H1 (cell line): ENCODE measurements around the gene NEDD4L. TPM values are rescaled to one million over a fixed set of nuclear protein-coding genes. Genes with fewer than 3 reads are reported as not detected.

Experiments
- CTCF ChIA-PET: fragments of 300-600 bp; sonication (Branson Sonifier 250); formaldehyde crosslinking; loops from one replicate; lab custom pipeline; 2021; ENCODE audit not compliant: partially characterized antibody; lab: Charles Lee
- POLR2A ChIA-PET: fragments of 300-600 bp; sonication (Branson Sonifier 250); formaldehyde crosslinking; loops from one replicate; lab custom pipeline; 2021; ENCODE audit warnings: inconsistent platforms; ENCODE audit not compliant: partially characterized antibody; lab: Charles Lee
- DNase-seq, 2 experiments: peaks; one replicate each; pipeline versions ENCODE4 v3.0.0 to v3.0.0-alpha.2; 2010 to 2022; ENCODE audit warnings: low spot score in 2 of 2, low read depth in 1 of 2, mixed read lengths in 1 of 2
- FAIRE-seq: peaks from 2 replicates; lab custom pipeline; 2011; peaks lifted over from hg19 to GRCh38; lab: Jason Lieb, UNC
- H2AFZ ChIP-seq: 2 replicates; pipeline ENCODE4 v1.8.1; 2012; ENCODE audit warnings: low read length, inconsistent platforms
- H2AK5ac ChIP-seq: 2 replicates; pipeline ENCODE4 v1.6.1; 2013; ENCODE audit warnings: low read depth, low read length
- H2BK120ac ChIP-seq: replicated peaks from 2 replicates; pipeline ENCODE3; 2013; ENCODE audit warnings: low read depth, low read length, inconsistent platforms
- H2BK12ac ChIP-seq: 2 replicates; pipeline ENCODE4 v1.6.1; 2013; ENCODE audit warnings: low read depth, low read length
- H2BK15ac ChIP-seq: 2 replicates; pipeline ENCODE4 v1.6.1; 2013; ENCODE audit warnings: low read length
- H2BK20ac ChIP-seq: 2 replicates; pipeline ENCODE4 v1.6.1; 2013; ENCODE audit warnings: low read length
- H2BK5ac ChIP-seq: 2 replicates; pipeline ENCODE4 v1.6.1; 2013; ENCODE audit warnings: low read depth, low read length
- H3K14ac ChIP-seq: 2 replicates; pipeline ENCODE4 v1.6.1; 2013; ENCODE audit warnings: inconsistent platforms; ENCODE audit not compliant: insufficient read length
- H3K18ac ChIP-seq: 2 replicates; pipeline ENCODE4 v1.6.1; 2013; ENCODE audit warnings: low read length; ENCODE audit errors: extremely low read depth
- H3K23ac ChIP-seq: 2 replicates; pipeline ENCODE4 v1.6.1; 2013; ENCODE audit warnings: inconsistent platforms; ENCODE audit not compliant: insufficient read length
- H3K23me2 ChIP-seq: 2 replicates; pipeline ENCODE4 v1.6.1; 2013; ENCODE audit warnings: low read depth, low read length
- H3K27ac ChIP-seq: 2 replicates; pipeline ENCODE4 v1.6.1; 2011; ENCODE audit warnings: low read depth, low read length, inconsistent platforms
- H3K27me3 ChIP-seq, 4 experiments: replicated peaks in 1 of 4; 1 replicate in 1 of 4; 2 replicates in 3 of 4; pipeline versions ENCODE4 v1.6.1 to v1.8.1; 2011 to 2013; ENCODE audit warnings: low read length in 3 of 4, mild to moderate bottlenecking in 3 of 4, inconsistent platforms in 2 of 4, mixed read lengths in 2 of 4, moderate library complexity in 1 of 4; ENCODE audit not compliant: control insufficient read depth in 3 of 4, insufficient read depth in 3 of 4; ENCODE audit errors: extremely low read depth in 1 of 4
- H3K36me3 ChIP-seq, 4 experiments: 2 replicates each; pipeline versions ENCODE4 v1.6.1 to v1.8.1; 2011 to 2013; ENCODE audit warnings: mild to moderate bottlenecking in 4 of 4, low read length in 3 of 4, moderate library complexity in 2 of 4, control low read depth in 1 of 4, inconsistent platforms in 1 of 4; ENCODE audit not compliant: insufficient read depth in 4 of 4, control insufficient read depth in 2 of 4
- H3K4ac ChIP-seq: replicated peaks from 2 replicates; pipeline ENCODE3; 2013; ENCODE audit warnings: low read length, low read depth, mixed read lengths, inconsistent platforms; ENCODE audit not compliant: insufficient read length
- H3K4me1 ChIP-seq, 4 experiments: replicated peaks in 1 of 4; 1 replicate in 1 of 4; 2 replicates in 3 of 4; pipeline versions ENCODE4 v1.6.1 to v1.8.1; 2011 to 2013; ENCODE audit warnings: low read length in 3 of 4, inconsistent platforms in 2 of 4, mixed read lengths in 1 of 4; ENCODE audit not compliant: insufficient read depth in 4 of 4, control insufficient read depth in 3 of 4
- H3K4me2 ChIP-seq, 2 experiments: 2 replicates each; pipeline versions ENCODE4 v1.6.1 to v1.8.1; 2011 to 2013; ENCODE audit warnings: low read depth in 2 of 2, low read length in 2 of 2, control low read depth in 1 of 2, inconsistent platforms in 1 of 2, mild to moderate bottlenecking in 1 of 2; ENCODE audit not compliant: insufficient read depth in 1 of 2
- H3K4me3 ChIP-seq, 4 experiments: fragments of 200-600, 300-600 bp in 1 of 4; sonication (generic), shearing (Covaris generic), sonication (Bioruptor Twin) in 1 of 4; 2 replicates each; pipeline versions ENCODE4 v1.5.1 to v1.8.1; 2011 to 2016; ENCODE audit warnings: low read length in 4 of 4, low read depth in 3 of 4, control low read depth in 2 of 4, inconsistent platforms in 2 of 4, mild to moderate bottlenecking in 2 of 4, mixed read lengths in 1 of 4, moderate library complexity in 1 of 4; ENCODE audit not compliant: insufficient read depth in 2 of 4; ENCODE audit errors: extremely low read depth in 1 of 4
- H3K56ac ChIP-seq: replicated peaks from 2 replicates; pipeline ENCODE3; 2013; ENCODE audit warnings: low read depth, mild to moderate bottlenecking, mixed read lengths, low read length, inconsistent platforms; ENCODE audit not compliant: insufficient read length
- H3K79me1 ChIP-seq: 2 replicates; pipeline ENCODE4 v1.6.1; 2013; ENCODE audit warnings: low read depth, low read length, control low read depth
- H3K79me2 ChIP-seq, 2 experiments: 2 replicates each; pipeline versions ENCODE4 v1.6.1 to v1.8.1; 2012 to 2013; ENCODE audit warnings: low read length in 2 of 2, mild to moderate bottlenecking in 2 of 2, inconsistent platforms in 1 of 2; ENCODE audit not compliant: insufficient read depth in 2 of 2, control insufficient read depth in 1 of 2
- H3K9ac ChIP-seq, 4 experiments: replicated peaks in 1 of 4; 1 replicate in 1 of 4; 2 replicates in 3 of 4; pipeline versions ENCODE4 v1.6.1 to v1.8.1; 2011 to 2013; ENCODE audit warnings: low read depth in 3 of 4, low read length in 3 of 4, control low read depth in 2 of 4, mild to moderate bottlenecking in 2 of 4, moderate library complexity in 2 of 4, inconsistent platforms in 1 of 4; ENCODE audit errors: extremely low read depth in 1 of 4
- H3K9me3 ChIP-seq, 2 experiments: 2 replicates each; pipeline versions ENCODE4 v1.6.1 to v1.8.1; 2012 to 2013; ENCODE audit warnings: mild to moderate bottlenecking in 2 of 2, moderate library complexity in 2 of 2, control low read depth in 1 of 2, inconsistent platforms in 1 of 2, low read depth in 1 of 2, low read length in 1 of 2, mixed read lengths in 1 of 2; ENCODE audit not compliant: insufficient read depth in 2 of 2
- H4K20me1 ChIP-seq, 2 experiments: replicated peaks in 1 of 2; 2 replicates each; pipeline versions ENCODE3 to v1.8.1; 2011 to 2013; ENCODE audit warnings: inconsistent platforms in 2 of 2, low read length in 2 of 2, mild to moderate bottlenecking in 1 of 2; ENCODE audit not compliant: insufficient read depth in 2 of 2, control insufficient read depth in 1 of 2
- H4K5ac ChIP-seq: 2 replicates; pipeline ENCODE4 v1.6.1; 2013; ENCODE audit warnings: low read length, low read depth, mixed read lengths, inconsistent platforms; ENCODE audit not compliant: insufficient read length
- H4K8ac ChIP-seq: 2 replicates; pipeline ENCODE4 v1.8.0; 2013; ENCODE audit warnings: mild to moderate bottlenecking, moderate library complexity, low read length, inconsistent platforms; ENCODE audit not compliant: insufficient read depth; ENCODE audit errors: extremely low read depth
- H4K91ac ChIP-seq: replicated peaks from 2 replicates; pipeline ENCODE3; 2013; ENCODE audit warnings: low read length, mixed read lengths, inconsistent platforms; ENCODE audit not compliant: insufficient read length
- BACH1 ChIP-seq: IDR thresholded peaks from 2 replicates; pipeline ENCODE4 v1.6.1; 2012; ENCODE audit warnings: low read length, improper control_type of control experiment
- BCL11A ChIP-seq, 2 experiments: IDR thresholded peaks; one replicate each; pipeline ENCODE4 v1.6.1; 2011; ENCODE audit warnings: low read depth in 2 of 2, low read length in 2 of 2, mild to moderate bottlenecking in 2 of 2
- CBX8 ChIP-seq: fragments of 300-800, 300-1000 bp; sonication (generic); IDR thresholded peaks from 2 replicates; pipeline ENCODE4 v1.7.1; 2016; ENCODE audit warnings: low read depth, low read length, borderline replicate concordance
- CHD1 ChIP-seq: IDR thresholded peaks from 2 replicates; pipeline ENCODE4 v1.6.1; 2012; ENCODE audit warnings: low read depth, low read length, improper control_type of control experiment
- CREB1 ChIP-seq: IDR thresholded peaks from 2 replicates; pipeline ENCODE4 v1.6.1; 2012; ENCODE audit warnings: inconsistent platforms
- CTBP2 ChIP-seq: IDR thresholded peaks from 2 replicates; pipeline ENCODE4 v1.7.0; 2011; ENCODE audit warnings: borderline replicate concordance, mild to moderate bottlenecking, moderate library complexity, mixed read lengths, low read length; ENCODE audit not compliant: insufficient read depth, insufficient read length
- EGR1 ChIP-seq: IDR thresholded peaks from 2 replicates; pipeline ENCODE4 v1.6.1; 2011; ENCODE audit warnings: low read depth, low read length, borderline replicate concordance
- GTF2F1 ChIP-seq: IDR thresholded peaks from 2 replicates; pipeline ENCODE4 v1.6.1; 2012; ENCODE audit warnings: low read depth, low read length, improper control_type of control experiment, borderline replicate concordance
- NRF1 ChIP-seq: IDR thresholded peaks from 2 replicates; pipeline ENCODE4 v1.6.1; 2011; ENCODE audit warnings: mild to moderate bottlenecking, low read depth, low read length, improper control_type of control experiment
- TCF12 ChIP-seq: IDR thresholded peaks from 2 replicates; pipeline ENCODE4 v1.6.1; 2011; ENCODE audit warnings: low read depth, mild to moderate bottlenecking, low read length
- WGBS, 2 experiments: shearing (Covaris generic) in 1 of 2; methylation state at CpG; one replicate each; pipeline versions ENCODE4 v1.1.6 to v1.1.7; 2013 to 2015; ENCODE audit warnings: low lambda C conversion rate in 2 of 2, mixed read lengths in 2 of 2, inconsistent platforms in 1 of 2, low coverage in 1 of 2, missing lambda C conversion rate in 1 of 2; ENCODE audit not compliant: insufficient replicate concordance in 2 of 2, insufficient coverage in 1 of 2, insufficient read length in 1 of 2; ENCODE audit errors: extremely low coverage in 1 of 2, missing lambda C conversion rate in 1 of 2; 5-methylcytosine and 5-hydroxymethylcytosine counted together
- polyA plus RNA-seq, 7 experiments: library from polyadenylated mRNA; depleted of rRNA in 3 of 7; stranded (reverse) in 5 of 7; unstranded in 2 of 7; fragments of >200 nt in 5 of 7; fragments of 200-250 nt in 2 of 7; gene quantifications; 1 replicate in 5 of 7; 2 replicates in 1 of 7; 4 replicates in 1 of 7; pipeline versions ENCODE4 v1.2.1 to v1.2.3, GENCODE V29; 2011 to 2013; ENCODE audit warnings: missing spikeins in 2 of 7, mixed read lengths in 2 of 7
- total RNA-seq: library from RNA; stranded (reverse); fragmentation: NEBNext Ultra II Directional; extraction: Animal tissue kit (Norgen Biotek cat#: 25700); gene quantifications from 2 replicates; pipeline ENCODE4 v1.2.1, GENCODE V29; 2021

Gene NEDD4L
- total and polyA plus RNA-seq, 2 of the 8 experiments (the other 6 are each of a cell fraction or from before 2014, with no cell fraction given): 37.3 to 69.8 TPM

DNA sequence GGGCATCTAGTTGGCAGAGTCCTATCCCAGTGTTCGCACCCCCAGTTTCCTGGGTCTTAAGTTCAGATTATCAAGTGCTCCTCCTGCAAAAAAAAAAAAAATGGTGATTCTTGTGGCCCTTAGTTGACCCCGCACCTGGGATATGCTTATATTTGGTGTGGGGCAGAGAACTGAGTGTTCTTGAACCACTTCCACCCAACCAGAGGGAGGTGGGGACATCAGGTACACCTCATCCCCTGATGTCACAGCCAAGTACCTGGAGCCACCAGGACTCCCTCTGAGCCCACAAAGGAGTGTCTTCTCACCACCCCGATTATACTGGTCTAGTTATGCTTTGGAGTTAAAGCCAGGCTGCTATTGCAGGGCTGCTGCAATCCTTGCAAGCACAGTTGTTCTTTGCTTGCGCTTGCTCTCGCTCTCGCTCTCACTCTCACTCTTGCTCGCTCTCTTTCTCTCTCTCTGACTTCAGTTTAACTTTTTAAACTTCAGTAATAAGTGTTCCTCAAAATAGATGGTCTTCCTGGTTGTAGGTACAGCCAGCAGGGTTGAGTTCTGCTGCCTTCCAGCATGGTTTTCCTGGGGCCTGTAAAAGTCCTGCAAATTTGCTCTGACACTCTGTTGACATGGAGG lies 265.7 kb downstream of the NEDD4L start:
- Histone ChIP-seq H3K9ac (no peak overlapping the region), H3K23ac (no peak overlapping the region), H3K9me3 (peaks cover 0 to 2% of the 10 kb centered on the region in 2 experiments; a peak in 2 of 4 replicates), H3K23me2 (no peaks in the 10 kb centered on the region), H2BK120ac (no peak overlapping the region), H2AFZ (no peak overlapping the region), H4K5ac (no peak overlapping the region), H3K56ac (no peak overlapping the region), H4K20me1 (peaks cover 2 to 5% of the 10 kb centered on the region in 2 experiments), H3K18ac (no peak overlapping the region), H3K79me2 (peaks cover 0 to 19% of the 10 kb centered on the region in 2 experiments; a peak in 3 of 4 replicates), H2AK5ac (no peak overlapping the region), H2BK15ac (no peak overlapping the region), H3K4me2 (no peak overlapping the region), H3K27me3 (no peaks in the 10 kb centered on the region), H3K4me3 (no peak overlapping the region), H3K27ac (no peak overlapping the region), H3K4me1 (no peaks in the 10 kb centered on the region; a peak in 1 of 7 replicates), H4K91ac (no peak overlapping the region), H3K14ac (no peak overlapping the region), H3K4ac (no peak overlapping the region), H3K36me3 (peaks cover 0 to 4% (median 0%) of the 10 kb centered on the region in 4 experiments; a peak in 1 of 8 replicates), H2BK20ac (no peak overlapping the region), H2BK5ac (no peak overlapping the region), H4K8ac (no peak overlapping the region), H3K79me1 (peaks cover 3% of the 10 kb centered on the region; the same call in 1 of the 2 replicates), H2BK12ac (no peak overlapping the region)
- ChIA-PET CTCF (interaction anchor here (0.8 to 1.0 kb wide), 2 partner anchors 9 to 32 kb away, joined by 3 read pairs; no protein-coding TSS in a partner anchor), POLR2A (no interaction called here)
- FAIRE-seq: no peak
- TF ChIP-seq CHD1 (no peak), CBX8 (no peak), GTF2F1 (no peak), CTBP2 (no peak), NRF1 (no peak), TCF12 (no peak), BACH1 (no peak), CREB1 (no peak), BCL11A (IDR thresholded peaks at IDR 0.05; ENCODE audit: low read depth in 2 of 2, low read length in 2 of 2) (no peak), EGR1 (no peak)
- WGBS, 2 experiments: 86% methylated on average over 7 of the region's 7 CpGs; no CpG with 5 or more reads in 1 of the 2 experiments
- DNase-seq: no peak
